Endodermal cell (in vitro differentiated cells): Measurements from ENCODE around the gene SDCCAG8. TPM values are rescaled to one million over a fixed set of nuclear protein-coding genes. Genes with fewer than 3 reads are reported as not detected.

Experiments
- DNase-seq: peaks from one replicate; pipeline ENCODE4 v3.0.0-alpha.2; 2017
- H3K27ac ChIP-seq: 2 replicates; pipeline ENCODE4 v1.5.1; 2013; ENCODE audit warnings: mild to moderate bottlenecking, low read depth, low read length, moderate library complexity
- H3K27me3 ChIP-seq: 2 replicates; pipeline ENCODE4 v1.6.1; 2013; ENCODE audit warnings: mild to moderate bottlenecking, low read length, moderate library complexity; ENCODE audit not compliant: insufficient read depth, control insufficient read depth, poor library complexity, severe bottlenecking
- H3K36me3 ChIP-seq: 2 replicates; pipeline ENCODE4 v1.7.0; 2013; ENCODE audit warnings: mild to moderate bottlenecking, low read length, moderate library complexity; ENCODE audit not compliant: control insufficient read depth, insufficient read depth
- H3K4me1 ChIP-seq: one replicate; pipeline ENCODE4 v1.7.0; 2013; ENCODE audit warnings: low read length; ENCODE audit not compliant: control insufficient read depth, insufficient read depth
- H3K4me3 ChIP-seq: 2 replicates; pipeline ENCODE4 v1.5.1; 2013; ENCODE audit warnings: mild to moderate bottlenecking, low read length, moderate library complexity
- H3K9ac ChIP-seq: 2 replicates; pipeline ENCODE4 v1.6.1; 2013; ENCODE audit warnings: mild to moderate bottlenecking, low read length, moderate library complexity; ENCODE audit not compliant: poor library complexity, severe bottlenecking; ENCODE audit errors: extremely low read depth
- H3K9me3 ChIP-seq: 2 replicates; pipeline ENCODE4 v1.6.1; 2013; ENCODE audit warnings: mild to moderate bottlenecking, low read length, moderate library complexity; ENCODE audit not compliant: control insufficient read depth
- H3K27ac Mint-ChIP-seq: 2 replicates; pipeline ENCODE4 v1.8.0; 2020; ENCODE audit warnings: mixed read lengths
- H3K27me3 Mint-ChIP-seq: 2 replicates; pipeline ENCODE4 v1.8.0; 2021; ENCODE audit warnings: mild to moderate bottlenecking, mixed read lengths; ENCODE audit not compliant: insufficient read depth
- H3K36me3 Mint-ChIP-seq: 2 replicates; pipeline ENCODE4 v1.8.0; 2020; ENCODE audit warnings: low read depth, mixed read lengths
- H3K4me1 Mint-ChIP-seq: 2 replicates; pipeline ENCODE4 v1.8.0; 2020; ENCODE audit warnings: mixed read lengths
- H3K4me3 Mint-ChIP-seq: 2 replicates; pipeline ENCODE4 v1.8.0; 2020; ENCODE audit warnings: mild to moderate bottlenecking, moderate library complexity, mixed read lengths
- H3K9me3 Mint-ChIP-seq: 2 replicates; pipeline ENCODE4 v1.8.0; 2020; ENCODE audit warnings: mild to moderate bottlenecking, mixed read lengths
- CTCF ChIP-seq: fragments of 200-600 bp; sonication (generic); conservative IDR thresholded peaks from 2 replicates; pipeline ENCODE4 v1.5.0; 2021; ENCODE audit warnings: antibody characterized with exemption, mild to moderate bottlenecking
- WGBS, 2 experiments: methylation state at CpG; one replicate each; pipeline versions ENCODE4 v1.1.5 to v1.1.7; 2013; ENCODE audit warnings: missing lambda C conversion rate in 2 of 2, mixed read lengths in 1 of 2; ENCODE audit not compliant: insufficient coverage in 1 of 2, insufficient read length in 1 of 2; 5-methylcytosine and 5-hydroxymethylcytosine counted together
- total RNA-seq, 2 donors: library from RNA; stranded (reverse); fragmentation: NEBNext Ultra II Directional in 1 of 2; extraction: Animal tissue kit (Norgen Biotek cat#: 25700) in 1 of 2; gene quantifications; 2 replicates in 1 of 2; 3 replicates in 1 of 2; pipeline ENCODE4 v1.2.1, GENCODE V29; 2021

Gene SDCCAG8
- total RNA-seq, 2 donors from 2014 or later: 19.8 to 27.5 TPM

- WGBS, 2 experiments: no CpG with 5 or more reads among the region's 1 CpG
- H3K27me3 ChIP-seq: peaks cover 18% of the 10 kb centered on the region
- Mint-ChIP-seq H3K4me1 (peaks cover under 1% of the 10 kb centered on the region), H3K27ac (no peak overlapping the region), H3K9me3 (no peaks in the 10 kb centered on the region), H3K4me3 (no peak overlapping the region), H3K27me3 (peaks cover under 1% of the 10 kb centered on the region), H3K36me3 (no peaks in the 10 kb centered on the region)
- H3K4me1 ChIP-seq: no peaks in the 10 kb centered on the region
- H3K36me3 ChIP-seq: no peaks in the 10 kb centered on the region
- H3K9ac ChIP-seq: no peak overlapping the region
- H3K27ac ChIP-seq: no peak overlapping the region
- DNase-seq: no peak
- no peak overlapping the region for H3K4me3 ChIP-seq
- TF ChIP-seq CTCF: peak; percentile 90
- no peaks in the 10 kb centered on the region for H3K9me3 ChIP-seq
These were observed 69.6 kb downstream of the SDCCAG8 start for GRCh38 chr1:243325305-243325890.

- Mint-ChIP-seq H3K36me3 (peaks cover 17% of the 10 kb centered on the region), H3K27ac (no peak overlapping the region), H3K27me3 (peaks cover 22% of the 10 kb centered on the region), H3K4me1 (peaks cover 6% of the 10 kb centered on the region), H3K4me3 (no peak overlapping the region), H3K9me3 (no peaks in the 10 kb centered on the region)
- WGBS, 2 experiments: 96 to 98% methylated on average over 10 to 18 of the region's 18 CpGs
- DNase-seq: no peak
- no peak for TF ChIP-seq CTCF
- Histone ChIP-seq H3K9me3 (no peaks in the 10 kb centered on the region), H3K27ac (no peak overlapping the region), H3K36me3 (peaks cover 16% of the 10 kb centered on the region), H3K4me1 (no peaks in the 10 kb centered on the region), H3K9ac (no peak overlapping the region), H3K27me3 (peaks cover 63% of the 10 kb centered on the region), H3K4me3 (no peak overlapping the region)
These were observed 76.6 kb downstream of the SDCCAG8 start for GRCh38 chr1:243332440-243332839.

DNA sequence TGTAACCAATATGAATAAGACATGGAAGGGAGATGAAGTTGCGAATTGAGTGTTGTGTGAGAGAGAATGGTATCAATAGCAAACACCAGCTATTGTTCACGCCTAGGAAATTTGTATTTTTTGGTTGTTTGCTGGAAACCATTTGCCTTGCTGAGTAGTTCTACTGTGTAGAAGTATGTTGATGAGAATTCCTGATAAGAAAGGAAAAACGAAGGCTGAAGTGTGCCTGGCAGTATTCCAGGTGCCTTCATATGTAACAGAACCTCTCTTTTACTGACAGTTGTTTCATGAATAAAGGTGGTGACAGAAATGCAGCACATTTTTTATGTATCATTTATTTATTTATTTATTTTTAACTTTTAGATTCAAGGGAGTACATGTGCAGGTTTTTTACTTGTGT lies 79.5 kb downstream of the SDCCAG8 start:
- H3K27ac Mint-ChIP-seq: no peak overlapping the region

More for the DNA sequence above, 79.5 kb downstream of the SDCCAG8 start:
- H3K36me3 ChIP-seq: peaks cover 16% of the 10 kb centered on the region
- H3K4me3 Mint-ChIP-seq: no peak overlapping the region
- no peak overlapping the region for H3K4me3 ChIP-seq
- no peaks in the 10 kb centered on the region for H3K9me3 ChIP-seq
- H3K9ac ChIP-seq: no peak overlapping the region
- peaks cover 6% of the 10 kb centered on the region for H3K4me1 Mint-ChIP-seq
- H3K27ac ChIP-seq: no peak overlapping the region
- no peaks in the 10 kb centered on the region for H3K9me3 Mint-ChIP-seq
- 96 to 100% methylated on average over 3 of the region's 3 CpGs for WGBS, 2 experiments
- DNase-seq: no peak
- H3K36me3 Mint-ChIP-seq: peaks cover 17% of the 10 kb centered on the region
- no peaks in the 10 kb centered on the region for H3K4me1 ChIP-seq
- peaks cover 22% of the 10 kb centered on the region for H3K27me3 Mint-ChIP-seq
- TF ChIP-seq CTCF: no peak
- H3K27me3 ChIP-seq: peaks cover 45% of the 10 kb centered on the region
